Measurements from ENCODE around the gene SH2D3C.
"Not testable (repeated sequence)": the region's sequence is repeated elsewhere in the genome, so short reads cannot be mapped to it uniquely, and the experiment has no call there.

Gene SH2D3C

DNA sequence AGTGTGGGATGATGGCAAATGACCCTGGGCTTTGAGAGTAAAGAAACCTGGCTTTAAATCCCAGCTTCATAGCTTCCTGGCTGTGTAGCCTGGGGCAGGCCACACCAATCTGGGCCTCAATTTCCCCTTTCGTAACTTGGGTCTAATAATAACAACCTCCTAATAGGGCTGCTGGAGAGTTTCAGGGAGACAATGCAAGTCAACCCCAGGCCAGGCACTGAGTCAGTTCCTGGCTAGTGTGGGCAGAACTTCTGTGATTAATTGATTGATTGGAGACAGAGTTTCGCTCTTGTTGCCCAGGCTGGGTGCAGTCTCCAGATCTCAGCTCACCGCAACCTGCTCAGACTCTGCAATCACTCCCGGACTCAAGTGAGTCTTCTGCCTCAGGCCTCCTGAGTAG is 3.3 kb upstream of the SH2D3C start:
- Histone ChIP-seq H3K4me2 (ENCODE audit: low read length) (no peak overlapping the region), H2AK5ac (ENCODE audit: low read length) (no peak overlapping the region), H3K4me3 (ENCODE audit: low read length) (no peak overlapping the region), H3K9ac (ENCODE audit: low read length) (no peak overlapping the region), H3K27me3 (ENCODE audit: insufficient read depth, low read length, poor library complexity) (no peaks in the 10 kb centered on the region), H3K18ac (ENCODE audit: low read length) (no peak overlapping the region), H3K27ac (ENCODE audit: low read depth, low read length) (no peak overlapping the region), H3K23ac (ENCODE audit: low read length) (no peak overlapping the region), H2BK15ac (replicated peaks; ENCODE audit: low read depth) (no peak overlapping the region), H2BK120ac (ENCODE audit: low read depth, low read length) (no peak overlapping the region), H4K8ac (ENCODE audit: low read depth, low read length) (no peak overlapping the region), H3K4ac (ENCODE audit: low read depth, low read length) (no peak overlapping the region), H2BK5ac (ENCODE audit: low read length) (no peak overlapping the region), H3K36me3 (ENCODE audit: control insufficient read depth, insufficient read depth, low read length) (no peaks in the 10 kb centered on the region), H3K79me2 (ENCODE audit: control insufficient read depth, insufficient read depth, low read length) (peaks cover 2% of the 10 kb centered on the region), H4K5ac (ENCODE audit: low read length) (no peak overlapping the region), H3K79me1 (ENCODE audit: low read length) (no peaks in the 10 kb centered on the region), H3K4me1 (ENCODE audit: control insufficient read depth, low read depth, low read length) (no peaks in the 10 kb centered on the region), H3K56ac (ENCODE audit: low read length) (no peak overlapping the region)
- DNase-seq: no peak
- no CpG with 5 or more reads among the region's 4 CpGs for WGBS (ENCODE audit: extremely low coverage, insufficient coverage, low lambda C conversion rate)

DNA sequence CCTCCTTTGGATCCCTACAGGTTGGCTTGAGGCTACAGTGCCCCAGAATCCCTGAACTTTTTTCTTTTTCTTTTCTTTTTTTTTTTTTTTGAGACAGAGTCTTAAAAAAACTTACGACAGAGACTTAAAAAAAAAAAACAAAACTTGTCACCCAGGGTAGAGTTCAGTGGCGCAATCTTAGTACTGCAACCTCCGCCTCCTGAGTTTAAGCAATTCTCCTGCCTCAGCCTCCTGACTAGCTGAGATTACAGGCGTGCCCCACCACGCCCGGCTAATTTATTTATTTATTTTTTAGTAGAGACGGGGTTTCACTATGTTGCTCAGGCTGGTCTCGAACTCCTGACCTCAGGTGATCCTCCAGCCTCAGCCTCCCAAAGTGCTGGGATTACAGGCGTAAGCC is 2.4 kb upstream of the SH2D3C start:
- not testable (repeated sequence) for H2AK5ac ChIP-seq (ENCODE audit: low read length); H3K56ac ChIP-seq (ENCODE audit: low read length); H3K4ac ChIP-seq (ENCODE audit: low read depth, low read length); H4K5ac ChIP-seq (ENCODE audit: low read length); H3K4me3 ChIP-seq (ENCODE audit: low read length); H2BK120ac ChIP-seq (ENCODE audit: low read depth, low read length); H3K36me3 ChIP-seq (ENCODE audit: control insufficient read depth, insufficient read depth, low read length); H3K4me2 ChIP-seq (ENCODE audit: low read length); H3K79me1 ChIP-seq (ENCODE audit: low read length); DNase-seq; H3K4me1 ChIP-seq (ENCODE audit: control insufficient read depth, low read depth, low read length); H3K27me3 ChIP-seq (ENCODE audit: insufficient read depth, low read length, poor library complexity); H3K9ac ChIP-seq (ENCODE audit: low read length); H2BK5ac ChIP-seq (ENCODE audit: low read length); H3K23ac ChIP-seq (ENCODE audit: low read length); H3K18ac ChIP-seq (ENCODE audit: low read length); H4K8ac ChIP-seq (ENCODE audit: low read depth, low read length); H3K79me2 ChIP-seq (ENCODE audit: control insufficient read depth, insufficient read depth, low read length); H3K27ac ChIP-seq (ENCODE audit: low read depth, low read length); H2BK15ac ChIP-seq (replicated peaks; ENCODE audit: low read depth)
- no CpG with 5 or more reads among the region's 9 CpGs for WGBS (ENCODE audit: extremely low coverage, insufficient coverage, low lambda C conversion rate)

GRCh38 chr9:127780126-127780885 is 1.8 kb upstream of the SH2D3C start:
- Histone ChIP-seq H3K56ac (ENCODE audit: low read length) (no peak overlapping the region), H3K18ac (ENCODE audit: low read length) (no peak overlapping the region), H3K4me1 (ENCODE audit: control insufficient read depth, low read depth, low read length) (no peaks in the 10 kb centered on the region), H3K9ac (ENCODE audit: low read length) (no peak overlapping the region), H3K4me2 (ENCODE audit: low read length) (no peak overlapping the region), H2BK120ac (ENCODE audit: low read depth, low read length) (no peak overlapping the region), H3K27me3 (ENCODE audit: insufficient read depth, low read length, poor library complexity) (no peaks in the 10 kb centered on the region), H3K27ac (ENCODE audit: low read depth, low read length) (no peak overlapping the region), H2AK5ac (ENCODE audit: low read length) (no peak overlapping the region), H3K4me3 (ENCODE audit: low read length) (no peak overlapping the region), H3K79me2 (ENCODE audit: control insufficient read depth, insufficient read depth, low read length) (no peaks in the 10 kb centered on the region), H3K4ac (ENCODE audit: low read depth, low read length) (no peak overlapping the region), H4K5ac (ENCODE audit: low read length) (no peak overlapping the region), H2BK5ac (ENCODE audit: low read length) (no peak overlapping the region), H4K8ac (ENCODE audit: low read depth, low read length) (no peak overlapping the region), H3K36me3 (ENCODE audit: control insufficient read depth, insufficient read depth, low read length) (no peaks in the 10 kb centered on the region), H3K79me1 (ENCODE audit: low read length) (no peaks in the 10 kb centered on the region), H2BK15ac (replicated peaks; ENCODE audit: low read depth) (no peak overlapping the region), H3K23ac (ENCODE audit: low read length) (no peak overlapping the region)
- DNase-seq: no peak
- WGBS (ENCODE audit: extremely low coverage, insufficient coverage, low lambda C conversion rate): no CpG with 5 or more reads among the region's 20 CpGs

DNA sequence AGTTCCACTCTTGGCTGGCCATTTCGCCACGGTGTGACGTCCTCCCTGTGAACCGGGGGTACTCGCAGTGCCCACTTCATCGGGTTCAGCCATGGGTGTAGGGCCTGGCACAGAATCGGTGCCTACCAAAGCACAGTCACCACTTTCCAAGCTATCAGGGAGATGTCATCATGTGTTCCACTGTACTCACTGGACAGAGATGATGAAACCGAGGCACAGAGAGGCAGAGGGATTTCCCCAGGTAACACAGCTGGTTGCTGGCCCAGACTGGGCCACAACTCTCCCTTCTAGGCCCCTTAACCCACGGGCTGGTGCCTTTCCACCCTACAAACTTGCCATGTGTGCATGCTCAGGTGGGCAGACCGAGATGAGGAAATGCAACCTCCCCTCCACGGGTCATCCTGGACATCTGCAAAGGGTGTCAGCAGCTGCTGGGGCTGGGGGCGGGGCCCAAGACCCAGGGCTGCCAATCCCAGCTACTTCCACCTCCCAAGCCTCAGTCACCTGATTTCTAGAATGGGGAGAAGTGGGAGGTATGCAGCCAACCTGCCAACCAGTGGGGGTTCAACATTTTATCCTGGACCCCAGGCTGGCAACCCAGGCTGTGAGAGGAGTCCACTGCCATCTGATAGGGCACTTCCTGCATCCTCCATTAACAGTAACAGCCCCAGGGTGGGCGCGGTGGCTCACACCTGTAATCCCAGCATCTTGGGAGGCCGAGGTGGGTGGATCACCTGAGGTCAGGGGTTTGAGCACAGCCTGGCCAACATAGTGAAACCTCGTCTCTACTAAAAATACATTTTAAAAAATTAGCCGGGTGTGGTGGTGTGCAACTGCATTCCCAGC is 893 bp upstream of the SH2D3C start:
- Histone ChIP-seq H2BK15ac (replicated peaks; ENCODE audit: low read depth) (no peak overlapping the region), H3K36me3 (ENCODE audit: control insufficient read depth, insufficient read depth, low read length) (no peaks in the 10 kb centered on the region), H3K4me1 (ENCODE audit: control insufficient read depth, low read depth, low read length) (no peaks in the 10 kb centered on the region), H3K56ac (ENCODE audit: low read length) (no peak overlapping the region), H2AK5ac (ENCODE audit: low read length) (no peak overlapping the region), H2BK120ac (ENCODE audit: low read depth, low read length) (no peak overlapping the region), H3K4me3 (ENCODE audit: low read length) (no peak overlapping the region), H3K23ac (ENCODE audit: low read length) (no peak overlapping the region), H4K8ac (ENCODE audit: low read depth, low read length) (no peak overlapping the region), H3K18ac (ENCODE audit: low read length) (no peak overlapping the region), H3K4ac (ENCODE audit: low read depth, low read length) (no peak overlapping the region), H3K9ac (ENCODE audit: low read length) (no peak overlapping the region), H4K5ac (ENCODE audit: low read length) (no peak overlapping the region), H3K27me3 (ENCODE audit: insufficient read depth, low read length, poor library complexity) (no peaks in the 10 kb centered on the region), H2BK5ac (ENCODE audit: low read length) (no peak overlapping the region), H3K27ac (ENCODE audit: low read depth, low read length) (no peak overlapping the region), H3K79me2 (ENCODE audit: control insufficient read depth, insufficient read depth, low read length) (no peaks in the 10 kb centered on the region), H3K4me2 (ENCODE audit: low read length) (no peak overlapping the region), H3K79me1 (ENCODE audit: low read length) (no peaks in the 10 kb centered on the region)
- no peak for DNase-seq
- no CpG with 5 or more reads among the region's 17 CpGs for whole genome bisulfite sequencing (ENCODE audit: extremely low coverage, insufficient coverage, low lambda C conversion rate)

- Histone ChIP-seq H4K8ac (ENCODE audit: low read depth, low read length) (no peak overlapping the region), H3K9ac (ENCODE audit: low read length) (no peak overlapping the region), H3K18ac (ENCODE audit: low read length) (no peak overlapping the region), H3K56ac (ENCODE audit: low read length) (no peak overlapping the region), H3K27me3 (ENCODE audit: insufficient read depth, low read length, poor library complexity) (no peaks in the 10 kb centered on the region), H3K4me3 (ENCODE audit: low read length) (no peak overlapping the region), H3K4me1 (ENCODE audit: control insufficient read depth, low read depth, low read length) (no peaks in the 10 kb centered on the region), H3K36me3 (ENCODE audit: control insufficient read depth, insufficient read depth, low read length) (no peaks in the 10 kb centered on the region), H2BK120ac (ENCODE audit: low read depth, low read length) (no peak overlapping the region), H3K79me1 (ENCODE audit: low read length) (no peaks in the 10 kb centered on the region), H3K27ac (ENCODE audit: low read depth, low read length) (no peak overlapping the region), H3K23ac (ENCODE audit: low read length) (no peak overlapping the region), H4K5ac (ENCODE audit: low read length) (no peak overlapping the region), H3K4ac (ENCODE audit: low read depth, low read length) (no peak overlapping the region), H2BK5ac (ENCODE audit: low read length) (no peak overlapping the region), H3K4me2 (ENCODE audit: low read length) (no peak overlapping the region), H2BK15ac (replicated peaks; ENCODE audit: low read depth) (no peak overlapping the region), H3K79me2 (ENCODE audit: control insufficient read depth, insufficient read depth, low read length) (no peaks in the 10 kb centered on the region), H2AK5ac (ENCODE audit: low read length) (no peak overlapping the region)
- WGBS (ENCODE audit: extremely low coverage, insufficient coverage, low lambda C conversion rate): no CpG with 5 or more reads among the region's 18 CpGs
- DNase-seq: no peak
These were observed 992 bp downstream of the SH2D3C start for GRCh38 chr9:127777368-127777980.

Data from mesendoderm (in vitro differentiated cells).